Measurements from ENCODE around the gene DEPDC5. TPM values are rescaled to one million over a fixed set of nuclear protein-coding genes. Genes with fewer than 3 reads are reported as not detected.

The DEPDC5 gene
- total RNA-seq, 1 donor from 2014 or later, result 24.6 TPM

- peak; percentile 49 for DNase-seq
Measured at GRCh38 chr22:31852691-31853421, 99.0 kb downstream of the DEPDC5 start.

- DNase-seq, result no peak
Measured at GRCh38 chr22:31853736-31854495, 100.1 kb downstream of the DEPDC5 start.

DNA sequence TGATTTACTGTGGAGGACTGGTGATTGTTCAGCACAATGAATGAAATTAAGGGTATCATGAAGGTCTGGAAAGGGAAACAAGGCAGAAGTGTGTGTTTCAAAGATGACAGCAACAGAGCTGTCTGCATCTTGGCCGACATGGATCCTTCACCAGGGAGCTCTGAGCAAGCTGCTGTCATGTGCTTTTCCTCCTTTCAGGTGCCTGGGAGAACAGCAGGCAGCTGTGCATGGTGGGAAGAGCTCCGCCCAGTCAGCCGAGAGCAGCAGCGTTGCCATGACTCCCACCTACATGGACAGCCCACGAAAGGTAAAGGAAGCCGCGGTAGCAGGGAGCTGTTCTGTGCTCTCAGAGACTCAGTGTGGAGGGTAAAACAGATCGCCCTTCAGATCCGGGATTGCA is 103.4 kb downstream of the DEPDC5 start:
- DNase-seq, result peak; percentile 62

GRCh38 chr22:31861226-31861840 is 107.5 kb downstream of the DEPDC5 start:
- no peak for DNase-seq

- DNase-seq, result no peak
Measured at GRCh38 chr22:31866918-31867317, 113.1 kb downstream of the DEPDC5 start.

GRCh38 chr22:31867386-31868153 is 113.8 kb downstream of the DEPDC5 start:
- DNase-seq, result no peak

DNA sequence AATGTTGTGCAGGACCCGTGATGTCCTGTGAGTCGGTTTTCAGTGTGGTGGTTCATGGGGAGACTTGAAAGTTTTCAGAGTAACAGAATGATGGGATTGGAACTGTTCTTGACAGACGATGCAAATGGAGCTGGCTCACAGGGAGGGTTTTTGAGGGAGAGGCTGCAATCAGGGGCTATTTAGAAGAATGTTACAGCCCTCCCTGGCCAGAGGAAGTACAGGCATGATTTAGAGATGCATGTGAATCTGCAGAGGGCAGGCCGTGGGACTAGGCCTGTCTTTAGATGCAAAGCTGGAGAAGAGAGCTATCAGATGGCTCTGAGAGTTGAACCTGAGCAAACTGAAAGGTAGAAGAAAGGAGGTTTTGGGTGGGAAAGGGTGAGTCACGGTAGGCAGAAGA is 115.9 kb downstream of the DEPDC5 start:
- DNase-seq, result no peak

GRCh38 chr22:31870890-31871289 is 117.1 kb downstream of the DEPDC5 start:
- DNase-seq, result no peak

- DNase-seq, result no peak
Measured at GRCh38 chr22:31871480-31871879, 117.7 kb downstream of the DEPDC5 start.

- DNase-seq, result no peak
Measured at GRCh38 chr22:31872209-31872608, 118.4 kb downstream of the DEPDC5 start.

GRCh38 chr22:31874821-31875220 is 121.0 kb downstream of the DEPDC5 start:
- DNase-seq, result no peak

GRCh38 chr22:31876156-31876920 is 122.5 kb downstream of the DEPDC5 start:
- DNase-seq, result no peak

- DNase-seq, result no peak
Measured at GRCh38 chr22:31879585-31879984, 125.8 kb downstream of the DEPDC5 start.

DNA sequence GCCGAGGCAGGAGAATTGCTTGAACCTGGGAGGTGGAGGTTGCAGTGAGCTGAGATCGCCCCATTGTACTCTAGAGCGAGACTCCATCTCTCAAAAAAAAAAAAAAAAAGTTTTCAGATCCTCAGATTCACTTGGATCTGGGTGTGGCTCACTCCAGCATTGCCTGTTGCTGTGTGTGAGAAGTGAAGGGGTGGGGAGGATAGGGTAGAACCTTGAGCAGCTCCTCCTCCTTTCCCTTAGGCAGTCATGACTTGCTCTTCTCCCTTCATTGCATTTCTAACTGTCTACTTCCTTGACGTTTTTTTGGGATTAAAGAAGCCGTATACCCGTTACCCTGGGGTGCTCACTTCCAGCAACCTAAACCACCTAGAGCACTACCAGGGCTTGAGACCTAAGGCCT is 127.4 kb downstream of the DEPDC5 start:
- no peak for DNase-seq

DNA sequence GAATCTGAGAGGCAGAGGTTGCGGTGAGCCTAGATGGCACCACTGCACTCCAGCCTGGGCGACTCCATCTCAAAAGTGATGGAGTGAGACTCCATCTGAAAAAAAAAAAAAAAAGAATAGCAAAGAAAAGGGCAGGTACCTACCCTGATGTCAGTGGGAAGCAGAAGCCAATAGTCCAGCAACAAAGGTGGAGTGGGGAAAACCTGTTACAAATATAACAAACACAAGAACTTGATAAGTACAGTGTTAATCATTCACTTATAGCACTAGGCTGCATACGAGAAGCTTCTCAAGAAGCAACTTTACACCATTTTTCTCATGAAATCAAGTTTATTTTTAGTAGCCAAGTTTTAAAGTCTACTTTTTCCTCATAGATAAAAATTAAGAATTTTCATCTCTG is 128.0 kb downstream of the DEPDC5 start:
- no peak for DNase-seq

DNA sequence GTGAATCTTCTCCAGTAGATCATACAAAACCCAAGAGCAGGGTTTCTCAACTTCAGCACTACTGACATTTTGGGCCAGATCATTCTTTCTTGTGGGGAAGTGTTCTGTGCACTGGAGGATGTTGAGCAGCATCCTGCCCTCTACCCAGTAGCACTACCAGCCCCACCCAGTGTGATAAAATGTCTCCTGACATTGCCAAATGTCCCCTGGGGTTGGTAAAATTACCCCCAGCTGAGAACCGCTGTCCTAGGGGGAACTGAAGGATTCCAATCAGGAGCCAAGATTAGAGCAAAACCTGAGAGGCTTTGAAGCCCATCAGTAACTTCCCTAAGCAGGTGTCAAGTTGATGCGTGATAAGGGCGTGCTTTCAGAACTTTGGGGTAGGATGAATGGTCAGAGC is 129.2 kb downstream of the DEPDC5 start:
- DNase-seq, result no peak

GRCh38 chr22:31883989-31884388 is 130.2 kb downstream of the DEPDC5 start:
- DNase-seq, result no peak

DNA sequence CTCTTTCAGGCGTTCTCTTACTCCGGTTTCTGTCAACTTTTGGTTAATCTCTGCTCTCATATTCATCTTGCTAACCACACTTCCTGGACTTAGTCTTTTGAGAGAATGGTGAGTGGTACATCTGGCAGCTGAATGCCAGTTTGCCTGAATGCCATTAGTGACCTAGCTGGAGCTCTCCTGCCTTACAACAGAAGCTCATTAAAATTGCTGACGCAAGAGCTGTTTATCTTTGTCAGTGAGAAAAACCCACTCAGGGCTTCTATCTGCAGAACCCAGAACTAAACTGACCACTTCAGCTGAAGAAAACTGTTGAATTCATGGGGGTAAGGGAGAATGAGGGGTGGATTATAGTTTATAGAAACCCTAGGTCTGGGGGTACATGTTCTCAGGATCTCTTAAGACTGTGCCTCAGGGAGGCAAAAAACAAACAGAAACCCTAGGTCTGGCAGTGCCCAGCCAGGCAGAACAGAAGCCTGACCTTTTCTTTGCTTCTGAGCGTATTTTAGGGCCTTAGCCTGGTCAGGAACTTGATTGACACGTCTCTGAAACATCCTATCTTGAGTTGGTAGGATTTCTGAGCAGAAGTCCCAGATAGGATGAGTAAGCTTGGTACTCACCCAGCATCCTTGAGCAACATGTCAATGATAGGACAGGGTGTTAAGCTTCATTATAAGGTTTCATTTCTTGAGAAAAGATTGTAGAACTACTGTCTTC is 137.7 kb downstream of the DEPDC5 start:
- DNase-seq, result no peak

DNA sequence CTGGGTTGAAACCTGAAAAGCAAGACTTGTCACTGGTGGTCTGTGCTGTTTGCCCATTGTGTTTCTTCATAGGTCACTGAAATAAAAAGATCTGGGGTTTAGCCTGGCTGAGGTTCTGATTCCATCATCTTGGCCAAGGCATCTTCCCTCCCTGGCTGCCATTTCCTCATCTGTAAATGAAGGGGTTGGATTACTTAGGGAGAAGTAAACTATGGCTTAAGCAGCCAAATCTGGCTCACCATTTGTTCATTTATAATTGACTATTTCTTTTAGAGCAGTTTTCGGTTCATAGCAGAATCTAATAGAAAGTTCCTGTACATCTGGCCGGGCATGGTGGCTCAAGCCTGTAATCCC is 138.2 kb downstream of the DEPDC5 start:
- DNase-seq, result no peak

- DNase-seq, result no peak
Measured at GRCh38 chr22:31893460-31893859, 139.6 kb downstream of the DEPDC5 start.

GRCh38 chr22:31895411-31896123 is 141.7 kb downstream of the DEPDC5 start:
- no peak for DNase-seq
